WERI-Rb-1 (cell line): ENCODE measurements around the gene CCNA2.

ENCODE experiments used
- DNase-seq: peaks from one replicate; pipeline ENCODE4 v3.0.0-alpha.2; 2020
- H3K27ac ChIP-seq: fragments of 250-450 bp; sonication (Bioruptor Pico); 2 replicates; pipeline ENCODE4 v1.5.1; 2020; ENCODE audit warnings: mild to moderate bottlenecking, moderate library complexity
- H3K27me3 ChIP-seq: fragments of 250-450 bp; sonication (Bioruptor Pico); 2 replicates; pipeline ENCODE4 v1.5.1; 2021; ENCODE audit warnings: mild to moderate bottlenecking, low read depth, moderate library complexity; ENCODE audit not compliant: insufficient read depth, severe bottlenecking
- H3K36me3 ChIP-seq: fragments of 250-450 bp; sonication (Bioruptor Pico); 2 replicates; pipeline ENCODE4 v1.5.1; 2020; ENCODE audit warnings: mild to moderate bottlenecking, moderate library complexity
- H3K4me3 ChIP-seq: 2 replicates; pipeline ENCODE4 v1.5.1; 2011; ENCODE audit warnings: low read depth, mild to moderate bottlenecking, control low read depth, low read length
- H3K9me3 ChIP-seq: fragments of 250-450 bp; sonication (Bioruptor Pico); 2 replicates; pipeline ENCODE4 v1.5.1; 2021; ENCODE audit warnings: mild to moderate bottlenecking, moderate library complexity; ENCODE audit not compliant: severe bottlenecking
- TF ChIP-seq, protein P1 (sequence below): IDR thresholded peaks from 2 replicates; pipeline ENCODE4 v1.5.1; 2011; ENCODE audit warnings: low read depth, mild to moderate bottlenecking, control low read depth, inconsistent platforms, low read length

Gene CCNA2

GRCh38 chr4:121789960-121790829 is 33.5 kb downstream of the CCNA2 start:
- TF ChIP-seq, protein P1, sequence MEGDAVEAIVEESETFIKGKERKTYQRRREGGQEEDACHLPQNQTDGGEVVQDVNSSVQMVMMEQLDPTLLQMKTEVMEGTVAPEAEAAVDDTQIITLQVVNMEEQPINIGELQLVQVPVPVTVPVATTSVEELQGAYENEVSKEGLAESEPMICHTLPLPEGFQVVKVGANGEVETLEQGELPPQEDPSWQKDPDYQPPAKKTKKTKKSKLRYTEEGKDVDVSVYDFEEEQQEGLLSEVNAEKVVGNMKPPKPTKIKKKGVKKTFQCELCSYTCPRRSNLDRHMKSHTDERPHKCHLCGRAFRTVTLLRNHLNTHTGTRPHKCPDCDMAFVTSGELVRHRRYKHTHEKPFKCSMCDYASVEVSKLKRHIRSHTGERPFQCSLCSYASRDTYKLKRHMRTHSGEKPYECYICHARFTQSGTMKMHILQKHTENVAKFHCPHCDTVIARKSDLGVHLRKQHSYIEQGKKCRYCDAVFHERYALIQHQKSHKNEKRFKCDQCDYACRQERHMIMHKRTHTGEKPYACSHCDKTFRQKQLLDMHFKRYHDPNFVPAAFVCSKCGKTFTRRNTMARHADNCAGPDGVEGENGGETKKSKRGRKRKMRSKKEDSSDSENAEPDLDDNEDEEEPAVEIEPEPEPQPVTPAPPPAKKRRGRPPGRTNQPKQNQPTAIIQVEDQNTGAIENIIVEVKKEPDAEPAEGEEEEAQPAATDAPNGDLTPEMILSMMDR = no peak
- Histone ChIP-seq H3K36me3 (no peaks in the 10 kb centered on the region), H3K9me3 (no peaks in the 10 kb centered on the region), H3K27me3 (no peaks in the 10 kb centered on the region), H3K27ac (no peak overlapping the region), H3K4me3 (no peak overlapping the region)
- DNase-seq = no peak

DNA sequence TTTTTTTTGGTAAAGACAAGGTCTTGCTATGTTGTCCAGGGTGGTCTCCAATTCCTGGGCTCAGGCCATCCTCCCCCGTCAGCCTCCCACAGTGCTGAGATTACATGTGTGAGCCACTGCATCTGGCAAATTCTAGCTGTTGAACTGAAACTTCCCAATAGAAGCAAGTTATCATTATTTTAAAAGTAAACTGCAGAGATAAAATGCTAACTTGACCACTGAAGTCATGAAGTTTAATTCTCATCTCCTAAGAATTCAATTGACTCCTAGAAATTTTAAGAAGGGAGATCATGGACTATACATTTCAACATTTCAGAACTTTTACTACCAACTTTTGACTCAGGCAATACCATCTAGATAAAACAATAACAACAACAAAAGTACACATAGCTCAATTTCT is 34.2 kb downstream of the CCNA2 start:
- no peak overlapping the region for H3K27ac ChIP-seq
- H3K36me3 ChIP-seq = no peaks in the 10 kb centered on the region
- no peaks in the 10 kb centered on the region for H3K9me3 ChIP-seq
- no peaks in the 10 kb centered on the region for H3K27me3 ChIP-seq
- H3K4me3 ChIP-seq = no peak overlapping the region
- DNase-seq = no peak
- TF ChIP-seq, protein P1 = no peak

GRCh38 chr4:121788896-121789295 is 34.8 kb downstream of the CCNA2 start:
- Histone ChIP-seq H3K36me3 (no peaks in the 10 kb centered on the region), H3K4me3 (no peak overlapping the region), H3K27ac (no peak overlapping the region), H3K9me3 (no peaks in the 10 kb centered on the region), H3K27me3 (no peaks in the 10 kb centered on the region)
- TF ChIP-seq, protein P1 = no peak
- no peak for DNase-seq

DNA sequence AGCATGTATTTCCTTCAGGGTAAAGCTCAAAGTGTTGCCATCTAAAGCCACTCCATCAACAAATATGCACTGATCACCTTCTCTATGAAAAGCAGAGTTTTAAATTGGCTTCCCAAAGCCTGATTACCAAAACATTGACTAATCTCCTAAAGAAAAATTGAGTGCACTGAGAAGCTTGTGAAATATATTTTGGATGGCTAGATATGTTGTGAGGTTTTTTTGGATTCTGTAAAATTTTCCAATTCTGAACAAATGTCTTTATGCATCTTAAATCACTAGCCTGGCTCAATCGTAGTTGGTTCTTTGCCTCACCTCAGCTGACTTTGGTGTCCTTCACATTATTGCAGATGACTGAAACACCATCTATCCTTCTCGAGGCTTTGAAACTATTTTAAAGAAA is 37.5 kb downstream of the CCNA2 start:
- Histone ChIP-seq H3K9me3 (no peaks in the 10 kb centered on the region), H3K27me3 (no peaks in the 10 kb centered on the region), H3K4me3 (no peak overlapping the region), H3K36me3 (no peaks in the 10 kb centered on the region), H3K27ac (no peak overlapping the region)
- no peak for DNase-seq
- TF ChIP-seq, protein P1 = no peak

DNA sequence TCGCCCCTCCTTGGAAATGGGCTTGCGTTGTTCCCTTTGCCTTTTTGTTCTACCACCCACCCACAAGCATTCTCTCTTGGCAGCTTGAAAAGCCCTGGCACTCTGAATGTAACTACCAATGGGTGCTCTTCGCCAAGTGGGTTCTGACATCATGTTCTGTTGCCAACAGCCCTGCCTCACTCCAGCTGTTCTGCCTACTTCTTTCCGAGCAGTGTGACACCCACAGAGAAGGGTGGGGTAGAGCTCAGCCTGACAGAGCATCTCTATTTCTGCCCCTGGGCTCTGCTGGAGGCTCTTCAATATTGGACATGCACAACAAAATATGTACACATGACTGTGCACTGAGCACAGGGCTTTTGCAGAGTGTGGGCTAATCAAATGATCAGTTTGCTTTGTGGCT is 38.2 kb downstream of the CCNA2 start:
- Histone ChIP-seq H3K27me3 (no peaks in the 10 kb centered on the region), H3K4me3 (no peak overlapping the region), H3K9me3 (no peaks in the 10 kb centered on the region), H3K36me3 (no peaks in the 10 kb centered on the region), H3K27ac (no peak overlapping the region)
- TF ChIP-seq, protein P1 = no peak
- DNase-seq = no peak

DNA sequence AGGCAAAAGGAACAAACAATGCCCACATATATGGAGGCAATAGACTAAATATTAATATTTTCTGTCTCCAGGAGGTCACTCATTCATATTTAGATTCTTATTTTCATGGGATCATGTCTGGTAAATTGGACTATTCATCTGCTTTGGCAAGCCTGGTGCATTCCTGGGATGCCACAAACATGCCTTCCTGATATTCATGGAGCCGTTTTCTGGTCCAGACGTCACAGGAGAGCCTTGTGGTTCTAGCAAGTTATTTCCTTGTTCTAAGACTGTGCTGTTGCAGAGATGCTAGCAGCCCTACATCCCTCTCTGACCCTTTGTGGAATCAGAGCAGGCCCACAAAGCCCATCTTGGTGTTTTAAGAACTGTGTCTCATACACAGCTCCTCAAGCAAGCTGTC is 38.7 kb downstream of the CCNA2 start:
- no peak for DNase-seq
- Histone ChIP-seq H3K27ac (no peak overlapping the region), H3K36me3 (no peaks in the 10 kb centered on the region), H3K9me3 (no peaks in the 10 kb centered on the region), H3K4me3 (no peak overlapping the region), H3K27me3 (no peaks in the 10 kb centered on the region)
- TF ChIP-seq, protein P1 = no peak
